ENCODE data around the gene PDGFA. TPM values are rescaled to one million over a fixed set of nuclear protein-coding genes. Genes with fewer than 3 reads are reported as not detected.

PDGFA gene
- total and polyA plus RNA-seq, 12 donors: 14.3 to 38.5 (median 24.2) TPM

DNA sequence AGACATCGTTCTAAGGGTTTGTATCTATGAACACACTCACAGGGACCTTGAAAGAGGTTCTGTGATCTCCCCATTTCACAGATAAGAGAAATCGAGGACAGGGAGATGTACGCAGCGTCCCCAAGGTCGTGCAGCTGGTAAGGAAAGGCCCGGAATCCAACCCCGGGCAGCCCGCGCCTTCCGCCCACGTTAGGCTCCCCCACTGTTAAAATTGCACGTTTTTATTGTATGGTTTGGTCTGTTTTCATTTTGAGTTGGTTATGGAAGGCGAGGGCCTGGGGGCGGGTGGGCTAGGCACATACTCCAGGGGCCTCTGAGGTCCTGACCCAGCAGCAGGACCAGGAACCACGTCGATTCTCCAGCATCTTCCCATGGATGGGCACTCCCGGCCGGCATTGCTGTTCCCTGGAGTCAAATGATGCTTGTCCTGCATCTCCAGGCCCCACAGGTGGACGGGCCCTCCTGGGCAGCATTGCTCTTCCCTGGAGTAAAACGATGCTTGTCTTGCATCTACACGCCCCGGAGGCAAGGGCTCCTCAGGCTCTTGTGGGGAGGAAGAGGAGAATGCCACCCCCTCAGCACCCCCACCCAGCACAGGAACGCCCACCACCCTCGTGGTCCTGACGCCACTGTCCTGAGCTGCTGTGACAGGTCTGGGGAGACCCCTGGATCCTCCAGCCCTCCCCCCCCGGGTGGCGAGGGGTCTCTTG lies 65.9 kb downstream of the PDGFA start:
- intact Hi-C loops (cut with DNase I): no loop called here
- H3K4me1 ChIP-seq: peaks cover 6 to 29% (median 17%) of the 10 kb centered on the region in 9 donors
- H3K27me3 ChIP-seq: peaks cover 0 to 47% (median 40%) of the 10 kb centered on the region in 7 donors
- no peak overlapping the region for H3K27ac ChIP-seq
- no peak for DNase-seq
- no peak for ATAC-seq
- H3K9me3 ChIP-seq: no peaks in the 10 kb centered on the region
- no peaks in the 10 kb centered on the region for H3K36me3 ChIP-seq
- 89 to 92% methylated on average over 27 of the region's 27 CpGs for WGBS, 2 donors
- no peak overlapping the region for H3K4me3 ChIP-seq
- TF ChIP-seq, protein P1, sequence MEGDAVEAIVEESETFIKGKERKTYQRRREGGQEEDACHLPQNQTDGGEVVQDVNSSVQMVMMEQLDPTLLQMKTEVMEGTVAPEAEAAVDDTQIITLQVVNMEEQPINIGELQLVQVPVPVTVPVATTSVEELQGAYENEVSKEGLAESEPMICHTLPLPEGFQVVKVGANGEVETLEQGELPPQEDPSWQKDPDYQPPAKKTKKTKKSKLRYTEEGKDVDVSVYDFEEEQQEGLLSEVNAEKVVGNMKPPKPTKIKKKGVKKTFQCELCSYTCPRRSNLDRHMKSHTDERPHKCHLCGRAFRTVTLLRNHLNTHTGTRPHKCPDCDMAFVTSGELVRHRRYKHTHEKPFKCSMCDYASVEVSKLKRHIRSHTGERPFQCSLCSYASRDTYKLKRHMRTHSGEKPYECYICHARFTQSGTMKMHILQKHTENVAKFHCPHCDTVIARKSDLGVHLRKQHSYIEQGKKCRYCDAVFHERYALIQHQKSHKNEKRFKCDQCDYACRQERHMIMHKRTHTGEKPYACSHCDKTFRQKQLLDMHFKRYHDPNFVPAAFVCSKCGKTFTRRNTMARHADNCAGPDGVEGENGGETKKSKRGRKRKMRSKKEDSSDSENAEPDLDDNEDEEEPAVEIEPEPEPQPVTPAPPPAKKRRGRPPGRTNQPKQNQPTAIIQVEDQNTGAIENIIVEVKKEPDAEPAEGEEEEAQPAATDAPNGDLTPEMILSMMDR (IDR thresholded peaks at IDR 0.05): no peak

DNA sequence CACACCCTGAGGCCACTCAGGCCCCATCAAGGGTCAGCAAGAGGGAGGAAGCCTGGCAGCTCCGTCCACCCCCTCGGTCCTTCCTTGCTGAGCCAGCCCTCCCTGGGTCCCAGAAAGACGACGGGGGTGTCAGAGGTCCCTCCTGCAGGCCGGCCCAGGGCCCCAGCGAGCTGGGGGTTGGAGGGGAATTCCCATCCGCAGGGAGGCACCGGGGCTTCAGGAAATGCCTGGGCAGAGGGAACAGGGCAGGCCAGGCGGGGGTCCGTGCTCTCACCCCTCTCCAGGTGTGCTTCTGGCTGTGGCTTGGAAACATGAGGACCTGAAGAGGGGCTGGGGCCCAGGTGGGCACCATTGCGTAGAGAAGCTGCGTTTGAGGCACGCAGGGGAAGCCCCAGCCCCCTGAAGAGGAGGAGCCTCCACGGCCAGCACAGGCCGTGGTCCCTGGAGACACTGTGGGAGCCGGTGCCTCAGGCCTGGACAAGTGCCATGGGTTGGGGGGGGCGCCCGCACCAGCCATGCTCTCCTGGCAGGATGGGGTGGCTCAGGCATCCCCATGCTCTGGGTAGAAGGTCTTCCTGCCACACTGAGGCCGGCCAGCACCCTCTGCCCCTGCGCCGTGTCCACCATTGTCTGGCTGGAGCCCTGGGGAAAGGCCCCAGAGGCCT lies 66.7 kb downstream of the PDGFA start:
- peaks cover 6 to 29% (median 17%) of the 10 kb centered on the region in 9 donors for H3K4me1 ChIP-seq
- intact Hi-C loops (cut with DNase I): no loop called here
- H3K4me3 ChIP-seq: no peak overlapping the region
- H3K36me3 ChIP-seq: no peaks in the 10 kb centered on the region
- ATAC-seq (peak in 4 of 8 donors; percentile 15 to 37 (median 26)), DNase-seq (no peak)
- WGBS, 2 donors: 46 to 60% methylated on average over 21 of the region's 21 CpGs
- no peaks in the 10 kb centered on the region for H3K9me3 ChIP-seq
- TF ChIP-seq, protein P1 (IDR thresholded peaks at IDR 0.05): no peak
- no peak overlapping the region for H3K27ac ChIP-seq
- peaks cover 0 to 47% (median 40%) of the 10 kb centered on the region in 7 donors for H3K27me3 ChIP-seq

DNA sequence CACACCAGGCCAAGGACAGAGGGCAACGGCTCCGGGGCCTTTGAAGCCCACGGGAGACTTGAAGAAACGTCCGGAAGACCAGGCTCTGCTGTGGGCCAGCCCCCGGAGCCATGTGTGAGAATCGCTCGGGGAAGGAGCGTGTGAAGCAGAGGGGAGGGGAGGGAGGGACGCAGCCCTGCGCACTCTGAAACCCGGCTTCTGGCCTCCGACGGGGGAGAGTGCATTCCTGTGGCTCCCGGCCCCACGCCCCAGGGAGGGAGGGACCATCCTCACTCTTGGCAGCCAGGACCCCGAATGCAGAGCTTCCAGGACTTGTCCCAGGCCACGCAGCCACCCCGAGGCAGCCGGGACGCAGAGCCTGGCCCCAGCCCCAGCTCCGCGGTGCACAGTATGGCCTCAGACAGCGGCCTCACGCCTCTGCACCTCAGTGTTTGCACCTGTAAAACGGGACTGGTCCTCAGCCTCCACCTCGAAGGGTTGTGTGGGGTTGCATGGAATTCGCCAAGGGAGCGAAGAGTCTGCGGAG lies 67.4 kb downstream of the PDGFA start:
- WGBS, 2 donors: 30 to 34% methylated on average over 30 of the region's 30 CpGs
- Histone ChIP-seq H3K9me3 (no peaks in the 10 kb centered on the region), H3K27ac (no peak overlapping the region), H3K27me3 (peaks cover 0 to 47% (median 40%) of the 10 kb centered on the region in 7 donors), H3K4me3 (peak overlapping the region in 1 of 10 donors; percentile 4), H3K36me3 (no peaks in the 10 kb centered on the region), H3K4me1 (peaks cover 6 to 29% (median 17%) of the 10 kb centered on the region in 9 donors)
- TF ChIP-seq, protein P1 (IDR thresholded peaks at IDR 0.05): no peak
- intact Hi-C loops (cut with DNase I): no loop called here
- no peak for DNase-seq
- peak; percentile 16 to 62 (median 42) for ATAC-seq
